NCI-H774 (cell line): ENCODE results near the gene FZD2.

Experiments used
- DNase-seq: peaks from one replicate; lab custom pipeline; 2025; lab: John Stamatoyannopoulos, UW

The FZD2 gene

DNA sequence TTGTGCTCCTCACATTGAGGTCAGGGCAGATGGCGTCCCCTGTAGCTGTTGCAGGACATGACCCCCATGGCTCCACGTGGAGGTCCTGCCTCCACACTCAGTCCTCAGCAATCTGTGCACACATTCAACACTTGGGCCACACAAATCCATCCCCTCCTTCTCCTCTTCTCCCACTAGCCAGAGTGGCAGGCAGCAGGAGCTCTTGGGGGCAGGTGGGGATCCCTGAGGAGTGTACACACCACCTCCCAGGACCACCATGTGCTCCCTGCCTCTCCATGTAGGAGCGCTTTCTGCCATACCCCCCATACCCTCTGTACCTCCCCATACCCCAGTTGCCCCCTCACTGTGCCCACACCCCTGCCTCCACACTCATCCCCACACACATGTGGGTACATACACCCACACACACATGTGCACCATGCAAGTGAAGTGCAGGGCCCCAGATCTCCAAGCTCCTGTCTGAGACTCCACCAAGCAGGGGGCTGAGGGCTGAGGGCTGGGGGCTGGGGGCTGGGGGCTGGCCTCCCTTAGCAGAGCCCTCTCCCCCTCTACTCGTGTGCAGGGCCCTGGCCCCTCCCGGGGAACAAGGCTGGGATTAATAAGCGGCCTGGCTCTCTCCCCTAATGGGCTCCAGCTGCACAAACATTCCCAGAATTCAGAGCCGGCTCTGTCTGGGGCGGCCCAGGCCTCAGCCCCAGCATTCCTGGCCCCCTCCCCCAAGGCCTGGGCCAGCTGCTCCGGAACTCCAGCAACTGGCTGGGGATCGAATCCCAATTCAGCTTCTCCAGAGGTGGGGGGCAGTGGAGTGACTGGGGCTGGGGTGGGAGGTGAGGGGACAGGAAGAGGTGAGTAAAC, 50.8 kb downstream of the FZD2 start:
- DNase-seq = peak; percentile 97

DNA sequence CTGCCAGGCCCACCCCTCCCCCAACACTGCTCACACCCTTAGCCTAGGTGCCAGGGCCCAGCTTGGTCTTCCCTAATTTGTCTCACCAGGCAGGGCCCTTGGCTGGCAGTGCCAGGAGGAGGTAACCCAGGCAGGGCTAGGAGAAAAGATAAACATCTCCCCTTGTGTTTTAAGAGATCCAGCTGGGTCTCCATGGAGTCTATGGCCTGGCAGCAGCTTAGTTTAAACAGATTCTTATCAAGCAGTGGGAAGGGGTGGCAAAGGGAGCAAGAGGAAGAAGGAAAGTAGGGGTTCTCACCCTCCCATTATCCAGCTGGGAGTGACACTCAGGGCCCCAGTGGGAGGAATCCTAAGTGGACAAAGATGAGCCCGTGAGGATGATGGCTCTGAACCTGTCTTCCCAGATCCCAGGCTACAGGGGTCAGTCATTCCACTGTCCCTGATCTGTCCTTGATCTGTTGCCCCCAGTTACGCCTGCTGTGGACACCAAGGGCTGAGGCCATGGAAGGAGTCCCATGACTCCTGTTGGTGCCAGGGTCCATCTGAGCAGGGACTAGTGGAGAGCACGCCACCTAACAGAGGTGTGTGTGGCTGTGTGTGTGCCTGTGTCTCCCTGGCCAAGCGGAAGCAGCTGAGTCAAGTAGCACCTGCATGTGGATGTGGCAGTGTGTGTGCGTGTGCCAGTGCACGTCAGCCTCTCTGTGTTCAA, 51.6 kb downstream of the FZD2 start:
- DNase-seq = peak; percentile 98

DNA sequence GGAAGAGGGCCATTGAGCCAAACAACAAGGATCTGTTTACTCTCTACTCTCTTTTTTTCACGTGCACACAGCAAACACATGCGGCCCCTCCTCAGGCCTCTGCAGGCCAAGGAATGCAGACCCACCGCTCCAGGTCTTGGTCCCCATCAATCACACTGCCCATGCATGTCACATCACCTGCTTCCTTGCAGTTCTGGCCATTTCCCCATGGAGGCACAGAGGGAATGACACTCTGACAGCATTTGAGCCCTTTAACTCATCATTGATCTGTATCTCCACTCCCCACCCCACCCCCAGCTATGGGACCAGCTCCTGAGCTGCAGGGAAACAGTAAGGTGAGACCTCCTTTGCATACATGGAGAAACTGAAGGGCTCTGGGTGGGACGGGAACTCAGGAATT, 53.0 kb downstream of the FZD2 start:
- peak; percentile 43 for DNase-seq
